ENCODE results near the gene CKS1B. TPM values are rescaled to one million over a fixed set of nuclear protein-coding genes. Genes with fewer than 3 reads are reported as not detected.

The CKS1B gene
- total and polyA plus RNA-seq, 9 of the 15 experiments (the other 6 are each of a cell fraction or from before 2014, with no cell fraction given): 215 to 1,103 (median 460) TPM

DNA sequence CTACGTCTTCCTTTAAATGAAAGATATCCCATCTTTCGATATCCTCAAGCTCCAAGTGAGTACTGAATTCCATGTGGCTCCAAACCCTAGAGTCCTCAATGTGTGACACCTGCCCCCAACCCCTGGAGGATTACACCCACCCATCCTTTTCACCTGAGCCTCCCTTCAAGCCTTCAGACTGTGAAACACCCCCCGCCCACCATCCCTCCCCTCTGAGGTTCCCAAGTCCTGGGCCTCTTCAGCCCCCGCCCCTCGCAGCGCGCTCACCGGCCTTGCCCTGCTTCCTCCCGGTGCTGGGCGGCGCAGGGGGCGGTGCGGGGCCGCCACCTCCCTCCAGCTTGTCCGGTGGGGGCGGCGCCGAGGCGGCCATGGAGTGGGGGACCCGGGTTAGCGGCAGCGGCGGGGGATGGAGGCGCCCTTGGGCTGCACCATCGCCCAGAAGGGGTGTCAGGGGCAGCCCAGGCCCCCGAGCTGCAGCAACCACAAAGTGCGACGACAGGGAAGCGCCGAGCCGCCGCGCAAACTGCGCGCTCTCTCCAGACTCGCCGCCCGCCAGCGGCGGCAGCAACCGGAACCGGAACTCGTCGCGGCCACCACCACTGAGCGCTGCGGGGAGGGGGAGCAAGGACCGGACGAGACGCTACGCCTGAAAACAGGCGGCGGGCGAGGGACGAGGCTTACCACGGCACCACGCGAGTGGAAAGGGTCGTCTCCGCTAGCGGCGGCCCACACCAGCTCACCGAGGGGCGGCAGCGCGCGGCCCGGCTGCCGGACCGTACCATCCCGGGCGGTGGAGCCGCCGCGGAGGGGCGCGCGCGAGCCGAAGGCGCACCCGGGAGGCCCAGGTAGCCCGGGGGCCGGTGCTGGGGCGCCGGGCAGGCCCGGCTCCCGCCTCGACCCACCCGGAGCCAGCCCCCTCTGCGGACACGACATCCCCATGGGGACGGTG, 13.0 kb upstream of the CKS1B start, which contains the start of gene PYGO2 (continued):
- TF ChIP-seq, protein P1, sequence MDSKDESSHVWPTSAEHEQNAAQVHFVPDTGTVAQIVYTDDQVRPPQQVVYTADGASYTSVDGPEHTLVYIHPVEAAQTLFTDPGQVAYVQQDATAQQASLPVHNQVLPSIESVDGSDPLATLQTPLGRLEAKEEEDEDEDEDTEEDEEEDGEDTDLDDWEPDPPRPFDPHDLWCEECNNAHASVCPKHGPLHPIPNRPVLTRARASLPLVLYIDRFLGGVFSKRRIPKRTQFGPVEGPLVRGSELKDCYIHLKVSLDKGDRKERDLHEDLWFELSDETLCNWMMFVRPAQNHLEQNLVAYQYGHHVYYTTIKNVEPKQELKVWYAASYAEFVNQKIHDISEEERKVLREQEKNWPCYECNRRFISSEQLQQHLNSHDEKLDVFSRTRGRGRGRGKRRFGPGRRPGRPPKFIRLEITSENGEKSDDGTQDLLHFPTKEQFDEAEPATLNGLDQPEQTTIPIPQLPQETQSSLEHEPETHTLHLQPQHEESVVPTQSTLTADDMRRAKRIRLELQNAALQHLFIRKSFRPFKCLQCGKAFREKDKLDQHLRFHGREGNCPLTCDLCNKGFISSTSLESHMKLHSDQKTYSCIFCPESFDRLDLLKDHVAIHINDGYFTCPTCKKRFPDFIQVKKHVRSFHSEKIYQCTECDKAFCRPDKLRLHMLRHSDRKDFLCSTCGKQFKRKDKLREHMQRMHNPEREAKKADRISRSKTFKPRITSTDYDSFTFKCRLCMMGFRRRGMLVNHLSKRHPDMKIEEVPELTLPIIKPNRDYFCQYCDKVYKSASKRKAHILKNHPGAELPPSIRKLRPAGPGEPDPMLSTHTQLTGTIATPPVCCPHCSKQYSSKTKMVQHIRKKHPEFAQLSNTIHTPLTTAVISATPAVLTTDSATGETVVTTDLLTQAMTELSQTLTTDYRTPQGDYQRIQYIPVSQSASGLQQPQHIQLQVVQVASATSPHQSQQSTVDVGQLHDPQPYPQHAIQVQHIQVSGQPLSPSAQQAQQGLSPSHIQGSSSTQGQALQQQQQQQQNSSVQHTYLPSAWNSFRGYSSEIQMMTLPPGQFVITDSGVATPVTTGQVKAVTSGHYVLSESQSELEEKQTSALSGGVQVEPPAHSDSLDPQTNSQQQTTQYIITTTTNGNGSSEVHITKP (IDR thresholded peaks at IDR 0.05; ENCODE audit: partially characterized antibody): peak; percentile 99
- TF ChIP-seq, protein P2, sequence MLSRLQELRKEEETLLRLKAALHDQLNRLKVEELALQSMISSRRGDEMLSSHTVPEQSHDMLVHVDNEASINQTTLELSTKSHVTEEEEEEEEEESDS (CRISPR knock-in tag; IDR thresholded peaks at IDR 0.05): no peak
- TF ChIP-seq CBX8 (IDR thresholded peaks at IDR 0.05; ENCODE audit: borderline replicate concordance, extremely low read depth, low read depth, low read length, poor library complexity, severe bottlenecking) (no peak), ERF (CRISPR knock-in tag; IDR thresholded peaks at IDR 0.05) (peak; percentile 98), POLR3A (IDR thresholded peaks at IDR 0.05; ENCODE audit: borderline replicate concordance, extremely low read depth, insufficient read depth, insufficient read length) (no peak), CBX2 (IDR thresholded peaks at IDR 0.05; ENCODE audit: insufficient read depth, low read length, poor library complexity, severe bottlenecking) (no peak), SP2 (IDR thresholded peaks at IDR 0.05; ENCODE audit: extremely low read depth, low read depth, low read length, poor library complexity, severe bottlenecking) (no peak), ZNF589 (CRISPR knock-in tag; IDR thresholded peaks at IDR 0.05; ENCODE audit: low read depth) (no peak), SMAD2 (IDR thresholded peaks at IDR 0.05; ENCODE audit: low read depth, low read length) (no peak), ZNF830 (CRISPR knock-in tag; IDR thresholded peaks at IDR 0.05) (0 out of 2 replicates have a peak, but pooled peaks have one; percentile 53), SRSF1 (IDR thresholded peaks at IDR 0.05; ENCODE audit: low read depth, low read length) (no peak), KDM5B (IDR thresholded peaks at IDR 0.05; ENCODE audit: insufficient replicate concordance, low read depth, low read length) (peak; percentile 78), RBM25 (IDR thresholded peaks at IDR 0.05; ENCODE audit: low read depth, low read length, severe bottlenecking) (no peak), KLF1 (tag; IDR thresholded peaks at IDR 0.05) (peak; percentile 43; the same call in 1 of the 2 replicates)
- TF ChIP-seq, protein P3, sequence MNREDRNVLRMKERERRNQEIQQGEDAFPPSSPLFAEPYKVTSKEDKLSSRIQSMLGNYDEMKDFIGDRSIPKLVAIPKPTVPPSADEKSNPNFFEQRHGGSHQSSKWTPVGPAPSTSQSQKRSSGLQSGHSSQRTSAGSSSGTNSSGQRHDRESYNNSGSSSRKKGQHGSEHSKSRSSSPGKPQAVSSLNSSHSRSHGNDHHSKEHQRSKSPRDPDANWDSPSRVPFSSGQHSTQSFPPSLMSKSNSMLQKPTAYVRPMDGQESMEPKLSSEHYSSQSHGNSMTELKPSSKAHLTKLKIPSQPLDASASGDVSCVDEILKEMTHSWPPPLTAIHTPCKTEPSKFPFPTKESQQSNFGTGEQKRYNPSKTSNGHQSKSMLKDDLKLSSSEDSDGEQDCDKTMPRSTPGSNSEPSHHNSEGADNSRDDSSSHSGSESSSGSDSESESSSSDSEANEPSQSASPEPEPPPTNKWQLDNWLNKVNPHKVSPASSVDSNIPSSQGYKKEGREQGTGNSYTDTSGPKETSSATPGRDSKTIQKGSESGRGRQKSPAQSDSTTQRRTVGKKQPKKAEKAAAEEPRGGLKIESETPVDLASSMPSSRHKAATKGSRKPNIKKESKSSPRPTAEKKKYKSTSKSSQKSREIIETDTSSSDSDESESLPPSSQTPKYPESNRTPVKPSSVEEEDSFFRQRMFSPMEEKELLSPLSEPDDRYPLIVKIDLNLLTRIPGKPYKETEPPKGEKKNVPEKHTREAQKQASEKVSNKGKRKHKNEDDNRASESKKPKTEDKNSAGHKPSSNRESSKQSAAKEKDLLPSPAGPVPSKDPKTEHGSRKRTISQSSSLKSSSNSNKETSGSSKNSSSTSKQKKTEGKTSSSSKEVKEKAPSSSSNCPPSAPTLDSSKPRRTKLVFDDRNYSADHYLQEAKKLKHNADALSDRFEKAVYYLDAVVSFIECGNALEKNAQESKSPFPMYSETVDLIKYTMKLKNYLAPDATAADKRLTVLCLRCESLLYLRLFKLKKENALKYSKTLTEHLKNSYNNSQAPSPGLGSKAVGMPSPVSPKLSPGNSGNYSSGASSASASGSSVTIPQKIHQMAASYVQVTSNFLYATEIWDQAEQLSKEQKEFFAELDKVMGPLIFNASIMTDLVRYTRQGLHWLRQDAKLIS (CRISPR knock-in tag; IDR thresholded peaks at IDR 0.05): peak; percentile 43; the same call in 1 of the 2 replicates
